Measurements from ENCODE around the gene NUDT9.
"Not testable (repeated sequence)": the region's sequence is repeated elsewhere in the genome, so short reads cannot be mapped to it uniquely, and the experiment has no call there.

The NUDT9 gene

DNA sequence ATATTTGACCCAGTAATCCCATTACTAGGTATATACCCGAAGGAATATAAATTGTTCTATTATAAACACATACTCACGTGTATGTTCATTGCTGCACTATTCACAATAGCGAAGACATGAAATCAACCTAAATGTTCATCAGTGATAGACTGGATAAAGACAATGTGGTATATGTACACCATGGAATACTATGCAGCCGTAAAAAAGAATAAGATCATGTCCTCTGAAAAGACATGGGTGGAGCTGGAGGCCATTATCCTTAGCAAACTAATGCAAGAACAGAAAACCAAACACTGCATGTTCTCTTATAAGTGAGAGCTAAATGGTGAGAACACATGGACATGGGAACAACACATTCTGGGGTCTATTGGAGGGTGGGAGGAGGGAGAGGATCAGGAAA, 36.5 kb downstream of the NUDT9 start:
- no peak for DNase-seq

DNA sequence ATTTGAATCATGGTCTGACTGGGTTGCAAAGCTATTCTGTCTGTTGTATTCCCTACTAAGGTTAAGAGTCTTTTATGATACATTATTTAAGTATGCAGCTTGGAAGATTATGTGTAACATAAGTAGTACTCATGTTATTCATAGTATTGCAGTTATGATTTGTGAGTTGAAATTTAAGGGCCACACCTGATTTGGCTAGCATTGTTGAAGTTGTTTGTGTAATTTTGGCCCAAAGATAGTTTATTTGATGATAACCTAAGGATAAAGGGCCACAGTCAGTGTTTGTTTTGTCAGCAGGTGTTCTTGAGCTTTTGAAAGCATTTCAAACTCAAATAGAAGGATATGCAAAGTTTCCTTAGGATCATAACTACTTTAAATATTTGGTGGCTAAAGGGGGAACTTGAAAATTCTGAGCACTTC, 38.9 kb downstream of the NUDT9 start:
- no peak for DNase-seq

GRCh38 chr4:87462102-87462501, 39.7 kb downstream of the NUDT9 start:
- no peak for DNase-seq

GRCh38 chr4:87465739-87466366, 43.5 kb downstream of the NUDT9 start:
- peak in 1 of 56 donors; percentile 49 for DNase-seq

DNA sequence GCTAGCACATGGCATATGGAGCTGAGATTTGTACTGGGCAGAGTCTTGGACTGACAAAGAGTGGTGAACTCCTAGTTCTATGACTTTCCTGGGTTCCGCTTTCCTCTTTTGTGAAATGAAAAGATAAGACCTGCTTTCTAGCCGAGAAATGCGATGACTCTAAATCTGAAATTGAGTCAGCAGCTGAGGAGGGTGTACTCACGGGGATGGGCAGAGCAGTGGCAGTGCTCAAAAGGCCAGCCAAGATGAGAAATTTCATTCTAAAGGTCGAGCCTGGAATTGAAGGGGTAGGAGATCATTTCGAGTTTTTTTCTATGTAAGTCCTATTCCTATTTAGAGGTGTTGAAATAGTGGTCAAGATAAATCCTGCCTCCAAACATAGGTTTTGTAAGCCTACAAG, 47.0 kb downstream of the NUDT9 start:
- DNase-seq: no peak

DNA sequence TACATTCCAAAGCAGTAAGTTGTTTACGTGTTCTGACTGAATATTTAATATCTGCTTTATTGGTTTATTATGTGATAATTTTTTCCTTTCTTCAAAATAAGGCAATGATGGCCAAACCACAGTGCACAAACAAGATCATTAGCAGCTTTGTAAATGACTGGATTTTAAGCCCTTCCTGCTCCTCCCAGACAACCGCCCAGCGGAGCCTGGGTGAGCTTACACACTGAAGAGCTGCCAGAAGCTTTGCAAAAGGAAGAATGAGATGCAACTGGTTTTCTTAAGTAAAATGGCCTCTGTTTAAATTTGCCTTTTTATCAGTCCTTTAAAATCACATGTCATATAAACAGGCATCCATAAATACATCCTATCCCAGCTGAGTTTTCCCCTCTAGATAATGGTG, 54.6 kb downstream of the NUDT9 start:
- DNase-seq: peak in 1 of 56 donors; percentile 10

DNA sequence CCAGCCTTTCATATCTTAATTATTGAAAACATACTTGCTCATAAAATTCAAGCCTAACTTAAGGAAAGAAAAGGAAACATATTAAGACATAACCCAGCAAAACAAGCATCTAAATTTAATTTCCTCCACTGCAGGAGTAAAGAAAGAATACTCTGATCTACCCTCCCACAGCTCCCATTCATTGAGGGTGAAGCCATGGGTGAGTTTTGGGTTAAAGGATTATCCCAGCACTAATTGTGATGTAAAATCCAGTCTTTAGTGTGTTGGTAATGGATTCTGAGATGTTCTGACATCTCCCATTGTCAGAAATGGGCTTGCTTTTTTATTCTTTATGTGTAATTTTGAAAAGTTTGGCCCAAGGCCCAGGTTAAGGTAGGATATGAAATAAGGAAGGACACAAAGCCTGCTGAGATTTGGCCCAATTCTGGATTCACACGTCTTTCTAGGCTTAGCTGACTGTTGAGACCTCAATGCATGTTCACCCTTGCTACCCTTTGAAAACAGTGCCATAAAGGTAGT, 56.4 kb downstream of the NUDT9 start:
- DNase-seq: no peak

DNA sequence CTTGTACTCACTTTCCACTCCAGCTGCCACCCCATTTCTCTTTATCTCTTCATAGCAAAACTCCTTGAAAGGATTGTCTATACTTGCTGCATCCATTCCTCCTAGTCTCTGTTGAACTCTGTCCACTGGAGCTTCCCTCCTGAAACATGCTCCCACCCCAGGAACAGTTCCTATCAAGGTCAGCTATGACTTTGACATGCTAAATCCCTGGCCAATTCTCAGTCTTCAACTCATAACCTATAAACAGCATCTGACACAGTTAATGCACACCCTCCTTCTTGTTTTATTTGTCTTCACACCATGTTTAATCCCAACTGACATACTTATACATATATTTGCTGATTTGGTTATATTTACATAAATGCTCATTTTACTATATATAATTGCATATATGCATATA, 59.0 kb downstream of the NUDT9 start:
- no peak for DNase-seq

DNA sequence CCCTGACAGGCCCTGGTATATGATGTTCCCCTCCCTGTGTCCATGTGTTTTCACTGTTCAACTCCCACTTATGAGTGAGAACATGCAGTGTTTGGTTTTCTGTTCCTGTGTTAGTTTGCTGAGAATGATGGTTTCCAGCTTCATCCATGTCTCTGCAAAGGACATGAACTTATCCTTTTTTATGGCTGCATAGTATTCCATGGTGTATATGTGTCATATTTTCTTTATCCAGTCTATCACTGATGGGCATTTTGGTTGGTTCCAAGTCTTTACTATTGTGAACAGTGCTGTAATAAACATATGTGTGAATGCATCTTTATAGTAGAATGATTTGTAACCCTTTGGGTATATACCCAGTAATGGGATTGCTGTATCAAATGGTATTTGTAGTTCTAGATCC, 60.9 kb downstream of the NUDT9 start:
- not testable (repeated sequence) for DNase-seq

DNA sequence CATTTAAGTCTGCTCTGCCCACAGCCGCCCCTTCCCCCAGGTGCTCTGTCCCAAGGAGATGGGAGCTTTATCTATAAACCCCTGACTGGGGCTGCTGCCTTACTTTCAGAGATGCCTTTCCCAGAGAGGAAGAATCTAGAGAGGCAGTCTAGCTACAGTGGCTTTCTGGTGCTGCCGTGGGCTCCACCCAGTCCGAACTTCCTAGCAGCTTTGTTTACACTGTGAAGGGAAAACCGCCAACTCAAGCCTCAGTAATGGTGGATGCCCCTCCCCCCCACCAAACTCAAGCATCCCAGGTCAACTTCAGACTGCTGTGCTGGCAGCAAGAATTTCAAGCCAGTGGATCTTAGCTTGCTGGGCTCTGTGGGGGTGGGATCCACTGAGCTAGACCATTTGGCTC, 66.3 kb downstream of the NUDT9 start:
- not testable (repeated sequence) for DNase-seq

DNA sequence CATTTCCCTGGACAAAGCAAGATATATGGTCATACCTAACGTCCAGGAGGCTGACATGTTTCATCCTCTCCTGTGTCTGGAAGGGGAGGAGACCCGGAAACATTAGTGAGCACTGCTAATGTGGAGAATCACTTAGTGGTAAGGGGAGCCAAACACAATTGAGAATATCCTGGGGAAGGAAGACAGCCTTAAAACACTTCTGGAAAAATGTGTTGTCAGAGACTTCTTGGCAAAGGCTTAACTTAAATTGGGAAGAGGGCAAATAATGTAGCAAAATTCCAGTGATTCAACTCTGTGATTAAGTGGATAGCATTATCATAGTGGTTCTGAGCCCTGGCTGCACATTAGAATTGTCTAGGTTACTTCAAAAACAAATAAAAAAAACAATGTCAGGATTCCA, 67.3 kb downstream of the NUDT9 start:
- no peak for DNase-seq

GRCh38 chr4:87490664-87491369, 68.4 kb downstream of the NUDT9 start:
- no peak for DNase-seq

- no peak for DNase-seq
Measured at GRCh38 chr4:87491436-87491835, 69.1 kb downstream of the NUDT9 start.

DNA sequence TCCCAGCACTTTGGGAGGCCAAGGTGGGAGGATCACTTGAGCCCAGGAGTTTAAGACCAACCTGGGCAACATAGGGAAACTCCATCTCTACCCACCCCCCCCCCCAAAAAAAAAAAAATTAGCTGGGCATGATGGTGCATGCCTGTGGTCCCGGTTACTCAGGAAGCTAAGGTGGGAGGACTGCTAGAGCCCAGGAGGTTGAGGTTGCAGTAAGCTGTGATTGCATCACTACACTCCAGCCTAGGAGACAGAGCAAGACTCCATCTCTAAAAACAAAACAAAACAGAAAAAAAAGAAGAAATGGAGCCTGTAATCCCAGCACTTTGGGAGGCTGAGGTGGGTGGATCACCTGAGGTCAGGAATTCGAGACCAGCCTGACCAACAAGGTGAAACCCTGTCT, 69.5 kb downstream of the NUDT9 start:
- DNase-seq: not testable (repeated sequence)

DNA sequence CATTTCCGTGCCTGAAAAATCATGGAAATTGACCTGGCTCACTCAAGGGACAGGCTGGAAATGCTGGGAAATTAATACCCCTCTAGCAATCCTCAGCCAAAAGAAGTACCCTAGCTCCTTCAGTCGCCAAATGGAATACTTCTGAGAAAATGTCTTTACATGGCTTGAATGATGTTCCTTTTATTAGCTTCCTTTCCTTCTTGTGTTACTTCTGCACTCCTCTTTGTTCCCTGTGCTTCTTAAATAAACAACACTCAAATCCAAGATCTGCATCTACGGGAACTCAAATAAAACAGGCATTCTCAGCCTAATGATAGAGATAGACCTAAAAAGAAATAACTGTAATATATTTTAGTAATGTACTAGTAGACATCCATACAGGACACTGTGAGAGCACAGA, 70.7 kb downstream of the NUDT9 start:
- DNase-seq: no peak

GRCh38 chr4:87497159-87497558, 74.8 kb downstream of the NUDT9 start:
- DNase-seq: no peak

DNA sequence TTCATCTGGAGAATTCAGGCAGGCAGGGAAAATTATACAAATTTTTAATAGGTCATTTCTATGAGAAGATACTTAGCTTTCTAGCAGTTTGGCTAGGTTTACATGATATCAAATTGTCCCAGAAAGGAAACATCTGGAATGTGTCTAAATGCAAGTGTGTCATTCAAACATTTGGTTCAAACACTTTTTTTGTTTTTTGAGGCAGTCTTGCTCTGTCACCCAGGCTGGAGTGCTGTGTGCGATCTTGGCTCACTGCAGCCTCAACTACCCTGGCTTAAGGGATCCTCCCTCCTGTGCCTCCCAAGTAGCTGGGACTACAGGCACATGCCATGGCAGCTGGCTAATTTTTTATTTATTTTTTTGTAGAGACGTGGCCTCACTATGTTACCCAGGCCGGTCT, 75.2 kb downstream of the NUDT9 start:
- DNase-seq: no peak

DNA sequence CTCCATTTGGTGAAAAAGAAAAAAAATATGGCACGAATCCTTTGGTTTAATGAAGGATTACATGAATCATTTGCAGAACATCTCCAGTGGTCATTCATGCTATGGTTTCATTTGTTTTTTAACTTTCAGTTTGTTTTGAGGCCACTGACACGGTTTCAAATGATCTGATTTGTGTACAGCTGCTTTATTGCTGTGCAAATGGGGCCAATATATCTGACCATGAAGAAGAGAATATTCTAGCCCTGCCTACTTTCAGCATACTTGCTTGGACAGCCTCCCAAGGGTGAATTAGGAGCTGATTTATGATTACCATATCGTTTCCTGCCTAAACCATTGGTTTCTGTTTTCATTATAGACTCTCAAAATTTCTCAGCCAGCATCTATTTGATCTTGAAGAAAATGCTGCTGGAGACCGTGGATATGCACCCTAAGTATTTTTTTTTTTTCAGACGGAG, 76.1 kb downstream of the NUDT9 start:
- DNase-seq: no peak

DNA sequence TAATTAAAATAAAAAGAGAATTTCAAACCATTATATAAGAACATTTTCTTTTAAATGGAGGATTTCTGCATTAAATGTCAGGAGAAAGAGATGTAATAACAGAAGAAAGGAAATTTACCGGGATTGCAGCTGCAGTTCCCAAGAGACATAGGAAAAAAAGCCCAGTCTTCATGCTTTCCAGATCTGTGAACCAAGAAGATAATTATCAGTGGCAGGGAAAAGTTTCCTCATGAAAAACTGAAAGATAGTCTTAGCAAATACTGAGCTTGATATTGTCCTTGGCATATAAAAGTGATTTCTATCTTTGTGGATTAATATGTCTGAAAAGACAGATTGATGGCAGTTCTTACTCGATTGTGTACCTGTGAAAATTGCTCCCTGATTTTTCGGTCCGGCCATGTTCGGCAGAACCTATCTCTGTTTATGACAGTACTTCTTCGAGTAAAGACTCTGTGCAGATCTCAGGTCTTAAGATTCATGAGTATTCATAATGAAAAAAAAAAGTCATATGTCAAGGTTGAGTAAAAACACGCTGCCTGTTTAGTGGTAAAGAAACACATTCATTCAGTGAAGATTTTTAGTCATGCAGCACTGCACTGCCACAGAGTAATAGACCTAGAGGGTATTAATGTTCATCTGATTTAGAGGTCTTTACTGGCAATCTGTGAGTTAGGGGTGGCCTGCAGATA, 77.2 kb downstream of the NUDT9 start:
- DNase-seq: no peak

DNA sequence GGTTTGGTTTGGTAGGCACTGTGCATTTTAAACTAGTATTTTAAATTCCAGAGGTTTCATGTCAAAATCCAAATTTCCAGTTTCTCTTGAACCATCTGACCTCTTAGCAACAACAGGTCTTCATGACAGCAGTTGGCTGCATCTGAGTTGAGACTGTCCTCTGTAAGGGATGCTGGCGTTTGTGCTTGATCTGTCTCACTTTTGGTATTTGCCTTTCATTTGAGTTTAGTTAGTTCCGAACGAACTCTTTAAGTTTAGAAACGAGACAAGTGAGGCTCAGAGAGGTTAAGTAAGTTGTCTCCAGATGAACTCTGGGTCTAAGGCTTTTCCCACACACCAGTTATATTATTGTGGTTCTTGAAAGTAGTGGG, 77.7 kb downstream of the NUDT9 start:
- DNase-seq: no peak

- DNase-seq: peak in 14 of 56 donors; percentile 3 to 27 (median 12)
Measured at GRCh38 chr4:87502580-87503238, 80.3 kb downstream of the NUDT9 start.

DNA sequence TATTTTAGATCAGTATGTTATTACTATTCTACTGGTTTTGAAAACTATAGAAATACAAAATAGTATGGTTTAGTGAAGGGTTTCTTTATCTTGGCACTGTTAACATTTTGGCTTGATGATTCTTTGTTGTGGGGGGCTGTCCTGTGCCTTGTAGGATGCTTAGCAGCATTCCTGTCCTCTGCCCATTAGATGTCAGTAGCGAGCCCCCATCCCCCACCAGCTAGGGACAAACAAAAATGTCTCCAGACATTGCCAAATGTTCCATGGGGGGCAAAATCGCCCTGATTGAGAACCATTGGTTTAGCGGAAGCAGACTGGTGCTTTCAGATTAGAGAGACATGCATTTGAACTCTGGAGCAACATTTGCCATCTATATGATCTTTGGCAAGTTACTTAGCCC, 83.5 kb downstream of the NUDT9 start:
- DNase-seq: no peak

Measured in amygdala (tissue), 56 donors.